ENCODE results near the gene ECHS1. TPM values are rescaled to one million over a fixed set of nuclear protein-coding genes. Genes with fewer than 3 reads are reported as not detected.
A peak's percentile ranks its signal among the peaks of the same experiment; 100 is the strongest.

The ECHS1 gene
- total and polyA plus RNA-seq, 2 donors (not counting 3 experiments of a cell fraction or from before 2014, with no cell fraction given): 46.2 to 108 TPM

- no peak for DNase-seq (ENCODE audit: low read depth, low spot score)
- CTCF ChIA-PET: no interaction called here
- Histone ChIP-seq H4K20me1 (replicated peaks; ENCODE audit: control insufficient read depth, extremely low read depth, insufficient read depth, low read length) (no peaks in the 10 kb centered on the region), H3K9ac (replicated peaks; ENCODE audit: extremely low read depth, insufficient read depth, low read length) (no peak overlapping the region), H3K9me3 (replicated peaks; ENCODE audit: control insufficient read depth, insufficient read depth, low read length) (no peaks in the 10 kb centered on the region), H2AFZ (ENCODE audit: low read depth, low read length) (no peak overlapping the region), H3K36me3 (ENCODE audit: control insufficient read depth in 2 of 2, extremely low read depth in 1 of 2, insufficient read depth in 2 of 2, low read length in 2 of 2) (no peaks in the 10 kb centered on the region), H3K4me1 (ENCODE audit: control insufficient read depth, extremely low read depth, insufficient read depth, low read length) (peaks cover 2% of the 10 kb centered on the region), H3K27ac (ENCODE audit: insufficient read depth, low read depth, low read length) (no peak overlapping the region), H3K79me2 (ENCODE audit: control insufficient read depth, insufficient read depth, low read length) (no peaks in the 10 kb centered on the region), H3K4me3 (replicated peaks in 1 of 3; ENCODE audit: insufficient read depth in 1 of 3, low read depth in 1 of 3, low read length in 3 of 3) (no peak overlapping the region), H3K9me1 (replicated peaks; ENCODE audit: control insufficient read depth, extremely low read depth, insufficient read depth, low read length) (no peaks in the 10 kb centered on the region), H3K4me2 (ENCODE audit: insufficient read depth, low read length) (no peak overlapping the region), H3K27me3 (ENCODE audit: control insufficient read depth in 2 of 2, insufficient read depth in 2 of 2, low read length in 2 of 2) (peaks cover 29 to 45% of the 10 kb centered on the region in 2 experiments)
- TF ChIP-seq POLR2A (IDR thresholded peaks at IDR 0.05; ENCODE audit: low read depth, low read length): no peak
- TF ChIP-seq, protein P1, sequence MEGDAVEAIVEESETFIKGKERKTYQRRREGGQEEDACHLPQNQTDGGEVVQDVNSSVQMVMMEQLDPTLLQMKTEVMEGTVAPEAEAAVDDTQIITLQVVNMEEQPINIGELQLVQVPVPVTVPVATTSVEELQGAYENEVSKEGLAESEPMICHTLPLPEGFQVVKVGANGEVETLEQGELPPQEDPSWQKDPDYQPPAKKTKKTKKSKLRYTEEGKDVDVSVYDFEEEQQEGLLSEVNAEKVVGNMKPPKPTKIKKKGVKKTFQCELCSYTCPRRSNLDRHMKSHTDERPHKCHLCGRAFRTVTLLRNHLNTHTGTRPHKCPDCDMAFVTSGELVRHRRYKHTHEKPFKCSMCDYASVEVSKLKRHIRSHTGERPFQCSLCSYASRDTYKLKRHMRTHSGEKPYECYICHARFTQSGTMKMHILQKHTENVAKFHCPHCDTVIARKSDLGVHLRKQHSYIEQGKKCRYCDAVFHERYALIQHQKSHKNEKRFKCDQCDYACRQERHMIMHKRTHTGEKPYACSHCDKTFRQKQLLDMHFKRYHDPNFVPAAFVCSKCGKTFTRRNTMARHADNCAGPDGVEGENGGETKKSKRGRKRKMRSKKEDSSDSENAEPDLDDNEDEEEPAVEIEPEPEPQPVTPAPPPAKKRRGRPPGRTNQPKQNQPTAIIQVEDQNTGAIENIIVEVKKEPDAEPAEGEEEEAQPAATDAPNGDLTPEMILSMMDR (IDR thresholded peaks at IDR 0.05; ENCODE audit: extremely low read depth in 1 of 2, insufficient read depth in 1 of 2, low read depth in 1 of 2, low read length in 2 of 2): no peak
- no peak for TF ChIP-seq MAX (IDR thresholded peaks at IDR 0.05; ENCODE audit: insufficient read depth, insufficient read length)
- POLR2A ChIA-PET: no interaction called here
- dilution Hi-C loops (cut with MboI; ENCODE audit: extremely low pct_ligation_motif_present, low sequenced_read_pairs) (no loop called here), intact Hi-C loops (cut with micrococcal nuclease) (loop anchor here (5.0 kb wide), 2 partner anchors 111 to 384 kb away; partner anchors contain the start of gene CFAP46)
- BruUV-seq (replicated peaks): no TSS peak
- FAIRE-seq: no peak
These were observed 47.0 kb downstream of the ECHS1 start for GRCh38 chr10:133326223-133326551.

DNA sequence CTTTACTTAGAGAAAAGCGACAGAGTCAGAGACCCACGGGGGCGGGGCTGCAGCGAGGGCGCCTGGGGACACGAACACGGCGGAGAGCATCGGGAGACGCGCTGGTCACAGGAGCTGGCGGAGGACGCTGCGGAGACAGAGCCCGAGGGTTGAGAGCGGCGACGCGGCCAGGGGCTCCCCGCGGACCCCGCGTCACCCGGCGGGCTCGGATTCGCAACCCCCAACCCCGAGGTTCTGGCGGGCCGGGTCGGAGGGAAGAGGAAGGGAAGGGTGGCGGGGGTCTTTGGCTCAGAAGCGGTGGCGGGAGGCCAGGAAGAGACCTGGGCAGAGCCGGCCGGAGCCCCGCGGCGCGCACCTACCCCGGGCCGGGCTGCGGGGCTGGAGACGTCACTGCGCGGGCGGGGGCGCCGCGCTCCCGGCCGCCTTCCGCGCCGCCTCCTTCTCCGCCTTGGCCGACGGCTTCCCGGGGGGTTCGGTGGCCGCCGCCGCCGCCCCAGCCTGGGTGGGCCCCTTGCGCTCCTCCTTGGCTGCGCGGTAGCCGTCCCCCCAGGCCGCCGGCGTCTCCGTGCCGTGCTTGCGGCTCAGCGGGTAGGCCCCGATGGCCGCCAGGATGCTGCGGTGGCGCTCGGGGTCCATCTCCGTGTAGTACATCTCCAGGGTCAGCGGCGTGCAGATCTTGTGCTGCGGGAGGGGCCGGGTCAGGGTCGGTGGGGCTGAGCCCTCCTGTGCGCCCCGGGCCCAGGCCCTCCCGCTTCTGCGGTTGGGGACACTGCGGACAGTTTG is 47.5 kb downstream of the ECHS1 start:
- Histone ChIP-seq H4K20me1 (replicated peaks; ENCODE audit: control insufficient read depth, extremely low read depth, insufficient read depth, low read length) (no peaks in the 10 kb centered on the region), H3K9me1 (replicated peaks; ENCODE audit: control insufficient read depth, extremely low read depth, insufficient read depth, low read length) (no peaks in the 10 kb centered on the region), H3K4me1 (ENCODE audit: control insufficient read depth, extremely low read depth, insufficient read depth, low read length) (peaks cover 2% of the 10 kb centered on the region), H3K79me2 (ENCODE audit: control insufficient read depth, insufficient read depth, low read length) (no peaks in the 10 kb centered on the region), H3K4me3 (replicated peaks in 1 of 3; ENCODE audit: insufficient read depth in 1 of 3, low read depth in 1 of 3, low read length in 3 of 3) (peak overlapping the region in 1 of 3 experiments; percentile 15), H3K27ac (ENCODE audit: insufficient read depth, low read depth, low read length) (no peak overlapping the region), H3K9me3 (replicated peaks; ENCODE audit: control insufficient read depth, insufficient read depth, low read length) (no peaks in the 10 kb centered on the region), H3K9ac (replicated peaks; ENCODE audit: extremely low read depth, insufficient read depth, low read length) (no peak overlapping the region), H3K4me2 (ENCODE audit: insufficient read depth, low read length) (no peak overlapping the region), H3K27me3 (ENCODE audit: control insufficient read depth in 2 of 2, insufficient read depth in 2 of 2, low read length in 2 of 2) (peaks cover 29 to 40% of the 10 kb centered on the region in 2 experiments), H2AFZ (ENCODE audit: low read depth, low read length) (no peak overlapping the region), H3K36me3 (ENCODE audit: control insufficient read depth in 2 of 2, extremely low read depth in 1 of 2, insufficient read depth in 2 of 2, low read length in 2 of 2) (no peaks in the 10 kb centered on the region)
- BruUV-seq (replicated peaks): no TSS peak
- no peak for TF ChIP-seq POLR2A (IDR thresholded peaks at IDR 0.05; ENCODE audit: low read depth, low read length)
- TF ChIP-seq, protein P1 (IDR thresholded peaks at IDR 0.05; ENCODE audit: extremely low read depth in 1 of 2, insufficient read depth in 1 of 2, low read depth in 1 of 2, low read length in 2 of 2): no peak
- TF ChIP-seq MAX (IDR thresholded peaks at IDR 0.05; ENCODE audit: insufficient read depth, insufficient read length): no peak
- peak; percentile 99 for TF ChIP-seq EZH2 (IDR thresholded peaks at IDR 0.05; ENCODE audit: borderline replicate concordance, low read depth, low read length, severe bottlenecking)
- no peak for TF ChIP-seq POLR2AphosphoS5 (IDR thresholded peaks at IDR 0.05; ENCODE audit: insufficient read depth, low read depth, low read length)
- POLR2A ChIA-PET: no interaction called here
- DNase-seq (ENCODE audit: low read depth, low spot score) (no peak), FAIRE-seq (no peak)
- intact Hi-C loops (cut with micrococcal nuclease): loop anchor here (5.0 kb wide), 2 partner anchors 112 to 383 kb away; partner anchors contain the start of gene CFAP46
- CTCF ChIA-PET: interaction anchor here (1.7 kb wide), 1 partner anchor 11 kb away, joined by 13 read pairs; no protein-coding TSS in a partner anchor
- dilution Hi-C loops (cut with MboI; ENCODE audit: extremely low pct_ligation_motif_present, low sequenced_read_pairs): no loop called here

Measured in endothelial cell of umbilical vein (primary cell).